Chondrocyte (in vitro differentiated cells): ENCODE measurements around the gene SBNO2. TPM values are rescaled to one million over a fixed set of nuclear protein-coding genes. Genes with fewer than 3 reads are reported as not detected.
"Not testable (repeated sequence)": the region's sequence is repeated elsewhere in the genome, so short reads cannot be mapped to it uniquely, and the experiment has no call there.

ENCODE experiments used
- DNase-seq: peaks from one replicate; pipeline ENCODE4 v3.0.0; 2021; ENCODE audit warnings: mixed read lengths, low spot score
- H3K27ac Mint-ChIP-seq: one replicate; pipeline ENCODE4 v1.8.0; 2021; ENCODE audit warnings: mild to moderate bottlenecking, moderate library complexity, mixed read lengths; ENCODE audit not compliant: unreplicated experiment
- H3K27me3 Mint-ChIP-seq: 2 replicates; pipeline ENCODE4 v1.8.0; 2021; ENCODE audit warnings: low read depth, mixed read lengths
- H3K36me3 Mint-ChIP-seq: 2 replicates; pipeline ENCODE4 v1.8.0; 2021; ENCODE audit warnings: low read depth, mixed read lengths
- H3K4me1 Mint-ChIP-seq: 2 replicates; pipeline ENCODE4 v1.8.0; 2021; ENCODE audit warnings: low read depth, mild to moderate bottlenecking, mixed read lengths
- H3K4me3 Mint-ChIP-seq: one replicate; pipeline ENCODE4 v1.8.0; 2021; ENCODE audit warnings: mild to moderate bottlenecking, moderate library complexity, mixed read lengths; ENCODE audit not compliant: unreplicated experiment
- H3K9me3 Mint-ChIP-seq: 2 replicates; pipeline ENCODE4 v1.8.0; 2021; ENCODE audit warnings: low read depth, mixed read lengths
- total RNA-seq: library from RNA; stranded (reverse); gene quantifications from 3 replicates; pipeline ENCODE4 v1.2.1, GENCODE V29; 2021
- TF ChIP-seq, protein P1 (sequence below): fragments of 200-600 bp; sonication (generic); IDR thresholded peaks from 2 replicates; pipeline ENCODE4 v1.5.0; 2021; ENCODE audit warnings: antibody characterized with exemption, mild to moderate bottlenecking, moderate library complexity

The SBNO2 gene
- total RNA-seq, 1 donor from 2014 or later: 45.6 TPM

DNA sequence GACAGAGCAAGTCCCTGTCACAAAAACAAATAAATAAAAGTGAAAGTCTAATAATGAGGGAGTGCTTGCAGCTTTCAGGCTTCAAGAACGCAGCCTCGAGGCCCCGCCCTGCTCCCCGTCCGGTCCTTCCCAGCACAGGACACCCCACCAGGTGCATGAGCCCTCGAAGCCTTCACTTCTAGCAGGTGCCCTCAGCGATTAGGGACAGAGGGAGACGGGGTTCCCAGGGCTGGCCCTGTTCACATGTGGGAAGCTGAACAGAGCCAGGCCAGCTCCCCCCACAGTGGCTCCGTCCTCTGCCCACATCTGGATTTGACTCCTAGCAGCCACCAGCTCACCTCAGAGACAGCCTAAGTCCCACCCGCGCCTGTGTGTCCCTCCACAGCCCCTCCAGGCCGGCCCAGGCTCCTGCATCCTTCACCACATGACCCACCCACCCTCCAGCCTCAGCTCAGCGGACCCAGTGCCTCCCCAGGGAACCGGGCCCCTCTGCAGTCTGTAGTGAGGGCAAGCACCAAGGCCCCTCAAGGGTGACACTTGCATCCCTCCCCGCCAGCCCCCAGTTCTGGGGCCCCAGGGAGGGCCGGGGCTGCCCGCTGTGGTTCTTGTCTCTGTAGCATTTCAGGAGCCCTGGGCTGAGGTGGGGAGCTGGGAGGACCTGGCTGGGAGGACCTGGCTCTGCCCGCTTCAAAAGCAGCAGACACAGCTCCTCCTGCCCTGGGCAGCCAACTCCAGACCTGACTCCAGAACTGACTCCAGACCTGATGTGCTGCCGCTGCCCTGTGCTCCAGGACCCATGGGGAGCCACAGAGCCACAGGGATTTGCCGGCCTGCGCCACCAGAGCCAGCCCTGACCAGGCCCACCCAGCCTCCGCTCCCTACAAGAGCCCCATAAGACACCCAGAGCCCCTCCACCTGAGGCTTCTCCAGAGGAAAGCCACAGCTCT lies 43.0 kb downstream of the SBNO2 start:
- Mint-ChIP-seq H3K27me3 (no peaks in the 10 kb centered on the region), H3K9me3 (no peaks in the 10 kb centered on the region), H3K4me3 (peak overlapping the region; percentile 80), H3K4me1 (peaks cover 40% of the 10 kb centered on the region), H3K27ac (peak overlapping the region; percentile 87), H3K36me3 (no peaks in the 10 kb centered on the region)
- TF ChIP-seq, protein P1, sequence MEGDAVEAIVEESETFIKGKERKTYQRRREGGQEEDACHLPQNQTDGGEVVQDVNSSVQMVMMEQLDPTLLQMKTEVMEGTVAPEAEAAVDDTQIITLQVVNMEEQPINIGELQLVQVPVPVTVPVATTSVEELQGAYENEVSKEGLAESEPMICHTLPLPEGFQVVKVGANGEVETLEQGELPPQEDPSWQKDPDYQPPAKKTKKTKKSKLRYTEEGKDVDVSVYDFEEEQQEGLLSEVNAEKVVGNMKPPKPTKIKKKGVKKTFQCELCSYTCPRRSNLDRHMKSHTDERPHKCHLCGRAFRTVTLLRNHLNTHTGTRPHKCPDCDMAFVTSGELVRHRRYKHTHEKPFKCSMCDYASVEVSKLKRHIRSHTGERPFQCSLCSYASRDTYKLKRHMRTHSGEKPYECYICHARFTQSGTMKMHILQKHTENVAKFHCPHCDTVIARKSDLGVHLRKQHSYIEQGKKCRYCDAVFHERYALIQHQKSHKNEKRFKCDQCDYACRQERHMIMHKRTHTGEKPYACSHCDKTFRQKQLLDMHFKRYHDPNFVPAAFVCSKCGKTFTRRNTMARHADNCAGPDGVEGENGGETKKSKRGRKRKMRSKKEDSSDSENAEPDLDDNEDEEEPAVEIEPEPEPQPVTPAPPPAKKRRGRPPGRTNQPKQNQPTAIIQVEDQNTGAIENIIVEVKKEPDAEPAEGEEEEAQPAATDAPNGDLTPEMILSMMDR: no peak
- no peak for DNase-seq

DNA sequence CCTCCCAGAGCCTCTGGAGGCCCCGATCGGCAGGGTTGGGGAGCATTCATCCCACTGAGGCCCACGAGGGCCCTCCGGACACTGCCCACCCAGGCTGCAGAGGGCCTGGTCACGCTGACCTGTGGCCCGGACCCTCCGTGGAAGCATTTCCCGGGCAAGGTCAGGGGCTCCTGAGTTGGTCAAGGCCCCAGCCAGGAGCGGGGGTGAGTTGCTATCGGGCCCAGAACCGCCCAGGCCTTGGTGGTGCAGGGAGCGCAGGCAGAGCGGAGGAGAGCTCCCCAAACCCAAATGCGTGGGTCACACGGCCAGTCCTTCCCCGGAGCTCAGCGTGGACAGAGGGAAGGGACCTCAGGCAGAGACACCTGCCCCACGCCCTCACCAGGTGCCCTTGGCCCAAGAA lies 44.5 kb downstream of the SBNO2 start:
- no peaks in the 10 kb centered on the region for H3K27me3 Mint-ChIP-seq
- no peaks in the 10 kb centered on the region for H3K9me3 Mint-ChIP-seq
- no peak for DNase-seq
- no peak overlapping the region for H3K27ac Mint-ChIP-seq
- TF ChIP-seq, protein P1: no peak
- no peak overlapping the region for H3K4me3 Mint-ChIP-seq
- H3K36me3 Mint-ChIP-seq: peaks cover 1% of the 10 kb centered on the region
- peaks cover 48% of the 10 kb centered on the region for H3K4me1 Mint-ChIP-seq

DNA sequence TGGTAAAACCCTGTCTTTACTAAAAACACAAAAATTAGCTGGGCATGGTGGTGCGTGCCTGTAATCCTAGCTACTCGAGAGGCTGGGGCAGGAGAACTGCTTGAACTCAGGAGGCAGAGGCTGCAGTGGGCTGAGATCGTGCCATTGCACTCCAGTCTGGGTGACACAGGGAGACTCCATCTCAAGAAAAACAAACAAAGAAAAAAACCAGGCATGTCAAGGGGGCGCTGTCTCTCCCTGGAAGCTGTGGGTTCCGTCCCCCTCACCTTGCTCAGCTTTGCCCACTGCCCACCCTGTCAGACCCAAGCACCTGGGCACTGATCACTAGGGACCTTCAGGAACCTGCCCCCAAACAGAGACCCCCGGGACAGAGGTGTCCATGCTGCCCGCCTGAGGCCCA lies 45.0 kb downstream of the SBNO2 start:
- H3K27me3 Mint-ChIP-seq, DNase-seq, H3K4me3 Mint-ChIP-seq: not testable (repeated sequence)

DNA sequence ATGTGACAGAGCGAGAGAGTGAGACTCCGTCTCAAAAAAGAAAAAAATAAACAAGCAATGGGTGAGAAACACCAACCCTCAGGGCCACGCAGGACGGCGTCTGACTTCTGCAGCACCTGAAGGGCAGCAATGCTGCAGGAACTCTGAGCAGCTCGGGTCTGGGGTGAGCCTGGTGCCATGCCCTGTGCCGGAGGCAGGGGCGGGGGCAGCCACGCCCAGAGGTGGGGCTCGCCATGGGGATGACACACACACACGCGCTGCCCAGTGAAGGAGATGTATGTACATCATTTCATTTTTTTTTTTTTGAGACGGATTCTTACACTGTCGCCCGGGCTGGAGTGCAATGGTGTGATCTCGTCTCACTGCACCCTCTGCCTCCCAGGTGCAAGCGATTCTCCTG lies 46.0 kb downstream of the SBNO2 start:
- H3K27me3 Mint-ChIP-seq: no peaks in the 10 kb centered on the region
- no peak overlapping the region for H3K27ac Mint-ChIP-seq
- H3K4me1 Mint-ChIP-seq: peaks cover 44% of the 10 kb centered on the region
- H3K9me3 Mint-ChIP-seq: no peaks in the 10 kb centered on the region
- peaks cover 1% of the 10 kb centered on the region for H3K36me3 Mint-ChIP-seq
- H3K4me3 Mint-ChIP-seq: no peak overlapping the region
- DNase-seq: no peak
- TF ChIP-seq, protein P1: no peak

More for the DNA sequence above, 45.0 kb downstream of the SBNO2 start:
- peaks cover 44% of the 10 kb centered on the region for H3K4me1 Mint-ChIP-seq
- H3K36me3 Mint-ChIP-seq, H3K9me3 Mint-ChIP-seq, H3K27ac Mint-ChIP-seq: not testable (repeated sequence)

DNA sequence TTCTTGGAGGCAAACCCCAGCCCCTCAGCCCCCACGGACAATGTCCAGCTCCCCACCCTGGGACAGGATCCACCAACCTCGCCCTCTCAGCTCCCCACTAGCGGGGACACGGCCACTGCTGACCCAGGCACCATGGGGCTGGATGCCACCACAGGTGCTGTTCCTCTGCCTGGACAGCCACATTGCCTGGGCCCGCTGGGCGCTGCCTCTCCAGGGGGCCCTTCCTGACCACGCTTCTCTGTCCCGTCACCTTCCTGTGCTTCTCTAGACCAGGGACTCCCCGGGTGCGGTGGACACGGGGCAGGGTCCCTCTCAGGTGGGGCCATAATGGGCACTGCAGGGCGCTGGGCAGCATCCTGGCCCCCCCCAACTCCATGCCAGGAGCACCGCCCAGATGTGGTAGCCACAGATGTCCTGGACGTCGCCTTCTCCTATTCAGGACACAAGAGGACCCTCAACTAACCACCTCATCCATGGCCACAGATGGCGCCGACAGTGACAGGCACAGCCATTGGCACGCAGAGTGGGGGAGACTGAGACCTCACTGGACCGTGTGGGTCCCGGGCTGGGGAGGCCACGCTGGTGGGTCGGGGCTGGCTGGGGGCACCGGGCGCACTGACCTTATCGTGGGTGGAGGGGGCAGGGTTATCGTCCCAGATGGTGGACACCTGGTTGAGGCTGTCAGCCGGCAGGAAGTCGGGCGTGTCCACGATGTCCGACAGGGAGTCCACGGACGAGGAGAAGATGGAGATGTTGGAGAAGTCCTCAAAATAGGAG lies 46.9 kb downstream of the SBNO2 start:
- no peak for DNase-seq
- H3K27ac Mint-ChIP-seq: peak overlapping the region; percentile 69
- H3K36me3 Mint-ChIP-seq: peaks cover 4% of the 10 kb centered on the region
- TF ChIP-seq, protein P1: no peak
- H3K27me3 Mint-ChIP-seq: no peaks in the 10 kb centered on the region
- H3K9me3 Mint-ChIP-seq: no peaks in the 10 kb centered on the region
- no peak overlapping the region for H3K4me3 Mint-ChIP-seq
- H3K4me1 Mint-ChIP-seq: peaks cover 41% of the 10 kb centered on the region
